Fibroblast of skin of right biceps (primary cell): ENCODE data around the gene HBD.

Source experiments
- DNase-seq: peaks from one replicate; pipeline ENCODE4 v3.0.0-alpha.2; 2013

HBD gene

DNA sequence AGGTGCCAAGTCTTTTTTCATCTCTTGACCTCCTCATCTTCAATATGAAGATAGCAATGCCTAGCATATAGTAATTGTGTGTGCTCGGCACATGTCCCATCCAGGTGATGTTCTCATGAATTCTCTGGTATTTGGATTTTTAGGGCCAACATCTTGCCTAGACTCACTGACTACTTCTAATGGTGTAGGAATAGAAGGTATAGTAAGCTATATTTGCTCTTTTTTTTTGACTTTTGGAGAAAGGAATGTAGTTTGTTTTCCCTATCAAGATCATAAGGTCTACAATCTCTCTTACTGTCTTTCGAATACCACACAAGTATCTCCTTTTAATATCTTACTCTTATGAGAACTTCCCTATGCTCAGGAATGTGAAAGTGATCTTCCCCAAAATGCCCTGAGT, 3.2 kb downstream of the HBD start:
- no peak for DNase-seq

GRCh38 chr11:5230266-5230665, 4.0 kb downstream of the HBD start:
- no peak for DNase-seq

DNA sequence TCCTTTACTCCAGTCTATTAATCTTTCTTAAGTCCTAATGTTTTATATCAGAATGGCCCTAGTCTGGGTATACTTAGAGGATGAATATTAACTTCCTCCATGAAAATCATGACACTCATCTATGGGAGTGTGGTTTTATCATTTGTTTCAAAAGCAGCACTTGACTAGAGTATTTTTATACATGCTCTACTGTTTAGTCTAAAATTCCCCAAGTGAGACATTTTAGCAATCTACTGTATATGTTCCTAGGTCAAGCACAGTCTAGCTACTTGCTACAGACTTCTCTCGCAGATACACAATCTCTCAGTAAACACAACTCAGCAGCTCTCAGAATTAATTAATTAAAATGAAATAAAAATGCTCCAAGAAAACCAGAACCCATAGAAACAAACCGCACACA, 4.5 kb downstream of the HBD start:
- no peak for DNase-seq

DNA sequence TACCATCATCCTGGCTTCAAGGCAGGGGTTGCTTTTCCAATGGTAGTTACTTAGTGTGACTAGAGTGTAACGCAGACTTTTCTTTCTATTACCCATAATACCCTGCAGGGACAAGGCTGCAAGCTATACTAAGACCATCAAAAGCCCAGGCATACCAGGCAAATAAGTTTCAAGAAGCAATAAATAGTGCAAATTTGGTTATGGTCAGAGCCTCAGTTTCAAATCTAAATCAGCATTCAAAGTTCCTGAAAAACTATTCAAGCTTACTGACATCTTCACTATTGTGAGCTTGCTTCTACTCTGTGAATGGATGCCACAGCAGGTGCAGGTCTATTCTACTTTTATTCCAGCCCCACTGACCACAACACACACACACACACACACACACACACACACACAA, 4.9 kb downstream of the HBD start:
- DNase-seq, result no peak

DNA sequence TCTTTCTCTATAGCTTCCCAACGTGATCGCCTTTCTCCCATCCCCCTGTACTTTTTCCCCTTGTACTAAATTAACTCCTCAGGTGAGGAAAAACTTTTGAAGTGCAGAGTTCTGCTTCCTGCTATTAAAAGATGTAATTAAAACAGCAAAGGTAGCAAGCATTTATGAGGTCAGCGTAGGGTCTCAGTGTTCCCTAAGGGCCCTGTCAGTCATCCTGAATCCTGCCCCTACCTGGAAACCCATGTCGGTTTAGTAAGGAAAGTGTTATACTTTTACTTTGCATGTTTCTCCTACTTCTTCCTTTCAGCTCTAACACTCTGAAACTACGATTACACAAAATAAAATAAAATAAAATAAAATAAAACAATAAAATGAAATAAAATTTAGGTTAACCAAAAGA, 6.2 kb downstream of the HBD start:
- DNase-seq, result no peak

- no peak for DNase-seq
These were observed 6.6 kb downstream of the HBD start for GRCh38 chr11:5227681-5228080.

- DNase-seq, result no peak
These were observed 7.5 kb downstream of the HBD start, which contains the start of gene HBB for GRCh38 chr11:5226732-5227310. HBB (minus strand) TSS chr11:5227071; CDS start chr11:5227021, 50 bp downstream.

DNA sequence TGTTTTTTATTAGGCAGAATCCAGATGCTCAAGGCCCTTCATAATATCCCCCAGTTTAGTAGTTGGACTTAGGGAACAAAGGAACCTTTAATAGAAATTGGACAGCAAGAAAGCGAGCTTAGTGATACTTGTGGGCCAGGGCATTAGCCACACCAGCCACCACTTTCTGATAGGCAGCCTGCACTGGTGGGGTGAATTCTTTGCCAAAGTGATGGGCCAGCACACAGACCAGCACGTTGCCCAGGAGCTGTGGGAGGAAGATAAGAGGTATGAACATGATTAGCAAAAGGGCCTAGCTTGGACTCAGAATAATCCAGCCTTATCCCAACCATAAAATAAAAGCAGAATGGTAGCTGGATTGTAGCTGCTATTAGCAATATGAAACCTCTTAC, 8.8 kb downstream of the HBD start:
- no peak for DNase-seq

- no peak for DNase-seq
These were observed 9.5 kb downstream of the HBD start for GRCh38 chr11:5224538-5225479.

- peak; percentile 5 for DNase-seq
These were observed 10.6 kb downstream of the HBD start for GRCh38 chr11:5223686-5224085.

GRCh38 chr11:5223146-5223545, 11.1 kb downstream of the HBD start:
- no peak for DNase-seq

DNA sequence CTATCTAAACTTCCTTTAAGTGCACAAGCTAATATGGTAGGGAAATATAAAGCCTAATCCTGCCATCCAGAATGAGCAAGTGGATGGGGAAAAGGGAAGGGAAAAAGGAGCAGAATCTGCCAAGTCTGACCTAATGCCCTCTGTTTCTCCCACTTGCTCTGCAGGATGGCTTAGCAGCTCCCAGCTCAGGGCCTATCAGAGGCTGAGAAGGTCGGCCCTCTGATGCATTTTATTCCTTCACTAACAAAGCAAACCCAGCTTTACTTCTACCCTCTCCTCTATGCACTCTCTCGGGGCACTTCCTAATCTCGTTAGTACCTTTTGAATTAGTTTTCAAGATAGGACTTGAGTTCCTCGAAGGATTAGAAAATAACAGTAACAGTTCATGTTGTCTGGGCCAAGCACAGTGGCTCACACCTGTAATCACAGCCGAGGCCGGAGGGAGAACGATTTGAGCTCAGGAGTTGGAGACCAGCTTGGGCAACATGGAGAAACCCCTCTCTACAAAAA, 23.9 kb downstream of the HBD start:
- DNase-seq, result no peak

GRCh38 chr11:5204787-5205186, 29.5 kb downstream of the HBD start:
- DNase-seq, result peak; percentile 55

GRCh38 chr11:5203366-5203765, 30.9 kb downstream of the HBD start:
- DNase-seq, result no peak

- DNase-seq, result no peak
These were observed 33.7 kb downstream of the HBD start, which contains the start of gene OR51V1 for GRCh38 chr11:5200582-5200981. OR51V1 (minus strand) TSS chr11:5200682; CDS start chr11:5200682, 0 bp downstream.

DNA sequence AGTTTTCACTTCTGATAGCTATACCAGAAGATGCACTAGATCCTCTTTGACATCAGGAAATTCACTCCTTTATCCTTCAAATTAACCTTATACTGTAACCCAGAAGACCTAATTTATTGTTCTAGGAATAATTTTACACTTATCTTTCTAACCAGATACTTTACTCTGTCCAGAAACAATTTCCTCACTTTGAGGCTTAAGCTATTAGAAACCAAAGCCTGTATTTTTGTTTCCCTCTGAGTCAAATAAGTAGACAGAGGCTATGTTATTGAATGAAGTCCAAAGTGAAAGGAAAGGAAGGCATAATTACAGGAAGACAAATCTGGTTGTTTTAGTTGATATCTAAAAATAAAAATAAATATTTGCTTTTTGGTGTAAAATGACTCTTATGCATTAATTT, 36.0 kb downstream of the HBD start:
- no peak for DNase-seq

DNA sequence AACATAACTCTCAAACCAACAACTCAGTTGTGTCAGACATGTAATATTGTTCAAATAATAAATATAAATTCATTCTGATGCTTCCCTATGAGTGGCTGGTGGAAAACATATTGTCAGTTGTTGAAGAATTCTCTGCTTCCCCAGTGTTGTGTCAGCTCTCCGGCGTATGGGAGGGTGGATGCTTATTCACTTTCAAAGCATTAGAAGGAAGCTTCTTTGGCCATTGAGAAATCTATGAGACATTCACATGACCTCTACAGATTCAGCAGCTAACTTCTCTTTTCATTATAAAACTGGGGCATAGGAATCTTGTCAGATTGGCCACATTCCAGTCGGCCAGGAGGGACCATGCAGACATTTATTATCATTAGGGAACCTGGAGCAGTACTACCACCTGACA, 36.7 kb downstream of the HBD start:
- no peak for DNase-seq

- no peak for DNase-seq
These were observed 37.6 kb downstream of the HBD start for GRCh38 chr11:5196731-5197130.

- DNase-seq, result no peak
These were observed 38.2 kb downstream of the HBD start for GRCh38 chr11:5196067-5196466.

- DNase-seq, result no peak
These were observed 41.5 kb downstream of the HBD start for GRCh38 chr11:5192738-5193137.

- no peak for DNase-seq
These were observed 46.1 kb downstream of the HBD start for GRCh38 chr11:5188201-5188600.
